Ascending aorta (tissue), 2 donors: ENCODE measurements around the gene SPINT4. TPM values are rescaled to one million over a fixed set of nuclear protein-coding genes. Genes with fewer than 3 reads are reported as not detected.

ENCODE experiments used
- DNase-seq, 2 donors: peaks; one replicate each; pipeline ENCODE4 v3.0.0-alpha.2; 2019; ENCODE audit warnings: low spot score in 2 of 2
- H3K27ac ChIP-seq, 2 donors: fragments of 200-600 bp; sonication (generic); one replicate each; pipeline ENCODE4 v1.5.1; 2016 to 2017; ENCODE audit warnings: mild to moderate bottlenecking in 1 of 2
- H3K27me3 ChIP-seq: fragments of 200-600 bp; sonication (generic); one replicate; pipeline ENCODE4 v1.5.1; 2017
- H3K36me3 ChIP-seq, 2 donors: fragments of 200-600 bp; sonication (generic); one replicate each; pipeline ENCODE4 v1.5.1; 2016
- H3K4me1 ChIP-seq, 2 donors: fragments of 200-600 bp; sonication (generic); one replicate each; pipeline ENCODE4 v1.5.1; 2016 to 2017; ENCODE audit warnings: mild to moderate bottlenecking in 1 of 2
- H3K4me3 ChIP-seq, 2 donors: fragments of 200-600 bp; sonication (generic); one replicate each; pipeline ENCODE4 v1.5.1; 2016 to 2017; ENCODE audit warnings: mild to moderate bottlenecking in 1 of 2
- H3K9me3 ChIP-seq, 2 donors: fragments of 200-600 bp; sonication (generic); one replicate each; pipeline ENCODE4 v1.5.1; 2016
- intact Hi-C: fragments of 100-400 bp; cut with DNase I; formaldehyde crosslinking; loops from one replicate; pipeline ENCODE4 v1.15.1; 2023
- total RNA-seq: library from RNA; depleted of rRNA; stranded (reverse); fragments of >200 nt; gene quantifications from one replicate; pipeline ENCODE4 v1.1.0, GENCODE V29; 2016
- TF ChIP-seq, protein P1 (sequence below), 3 experiments: fragments of 200-600 bp in 2 of 3; fragments of 450-650 bp in 1 of 3; sonication (generic) in 2 of 3; IDR thresholded peaks; one replicate each; pipeline ENCODE4 v1.5.1; 2016 to 2019; ENCODE audit warnings: antibody characterized with exemption in 3 of 3, mild to moderate bottlenecking in 1 of 3, moderate library complexity in 1 of 3

Gene SPINT4
- total RNA-seq, 1 donor from 2014 or later, result not detected

DNA sequence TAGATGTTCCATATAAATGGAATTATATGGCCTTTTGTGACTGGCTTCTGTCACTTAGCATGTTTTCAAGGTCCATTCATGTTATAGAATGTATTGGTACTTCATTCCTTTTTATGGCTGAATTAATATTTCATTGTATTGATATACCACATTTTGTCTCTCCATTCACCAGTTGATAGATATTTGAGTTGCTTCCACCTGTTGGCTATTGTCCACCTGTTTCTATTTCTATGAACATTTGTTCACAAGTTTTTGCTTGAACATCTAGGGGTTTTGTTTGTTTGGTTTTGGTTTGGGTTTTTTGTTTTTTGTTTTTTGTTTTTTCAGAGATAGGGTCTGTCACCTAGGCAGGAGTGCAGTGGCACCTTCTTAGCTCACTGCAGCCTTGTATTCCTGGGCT lies 46.3 kb downstream of the SPINT4 start:
- Histone ChIP-seq H3K36me3 (no peaks in the 10 kb centered on the region), H3K27me3 (no peaks in the 10 kb centered on the region), H3K9me3 (no peaks in the 10 kb centered on the region), H3K27ac (no peak overlapping the region), H3K4me1 (peaks cover 0 to 10% of the 10 kb centered on the region in 2 donors), H3K4me3 (no peak overlapping the region)
- intact Hi-C loops, result no loop called here
- no peak for DNase-seq
- TF ChIP-seq, protein P1, sequence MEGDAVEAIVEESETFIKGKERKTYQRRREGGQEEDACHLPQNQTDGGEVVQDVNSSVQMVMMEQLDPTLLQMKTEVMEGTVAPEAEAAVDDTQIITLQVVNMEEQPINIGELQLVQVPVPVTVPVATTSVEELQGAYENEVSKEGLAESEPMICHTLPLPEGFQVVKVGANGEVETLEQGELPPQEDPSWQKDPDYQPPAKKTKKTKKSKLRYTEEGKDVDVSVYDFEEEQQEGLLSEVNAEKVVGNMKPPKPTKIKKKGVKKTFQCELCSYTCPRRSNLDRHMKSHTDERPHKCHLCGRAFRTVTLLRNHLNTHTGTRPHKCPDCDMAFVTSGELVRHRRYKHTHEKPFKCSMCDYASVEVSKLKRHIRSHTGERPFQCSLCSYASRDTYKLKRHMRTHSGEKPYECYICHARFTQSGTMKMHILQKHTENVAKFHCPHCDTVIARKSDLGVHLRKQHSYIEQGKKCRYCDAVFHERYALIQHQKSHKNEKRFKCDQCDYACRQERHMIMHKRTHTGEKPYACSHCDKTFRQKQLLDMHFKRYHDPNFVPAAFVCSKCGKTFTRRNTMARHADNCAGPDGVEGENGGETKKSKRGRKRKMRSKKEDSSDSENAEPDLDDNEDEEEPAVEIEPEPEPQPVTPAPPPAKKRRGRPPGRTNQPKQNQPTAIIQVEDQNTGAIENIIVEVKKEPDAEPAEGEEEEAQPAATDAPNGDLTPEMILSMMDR (IDR thresholded peaks at IDR 0.05), result no peak

DNA sequence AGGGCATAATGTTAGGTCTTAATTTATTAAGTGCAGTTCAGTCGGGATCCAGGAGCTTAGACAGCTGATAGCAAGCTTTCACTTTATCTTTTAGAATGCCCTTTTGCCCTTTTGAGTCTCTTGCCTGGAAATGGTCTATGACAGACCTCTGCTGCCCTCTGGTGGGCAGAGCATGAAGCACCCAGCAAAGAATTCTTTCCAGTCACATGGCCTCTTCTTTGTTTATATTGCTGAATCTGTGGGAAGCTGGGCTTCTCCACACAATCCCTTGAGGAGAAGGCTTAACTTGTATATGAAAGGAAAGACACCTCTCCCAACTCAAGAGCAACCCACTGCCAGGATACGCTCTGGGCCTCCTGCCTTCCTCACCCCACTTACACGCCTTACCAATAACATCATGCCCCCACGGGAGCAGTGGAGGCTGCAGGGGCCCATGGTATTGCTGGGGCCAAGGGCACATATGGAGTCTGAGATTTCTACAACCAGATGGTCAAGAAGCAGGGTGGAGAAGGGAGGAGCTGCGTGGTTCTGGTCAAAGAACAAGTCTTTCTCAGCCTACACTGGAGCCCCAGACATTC lies 49.1 kb downstream of the SPINT4 start:
- DNase-seq, result peak in 1 of 2 donors; percentile 91
- H3K27me3 ChIP-seq, result no peaks in the 10 kb centered on the region
- no peaks in the 10 kb centered on the region for H3K36me3 ChIP-seq
- intact Hi-C loops, result loop anchor here (1.0 to 10.0 kb wide), 4 partner anchors 224 to 806 kb away; partner anchors contain the start of genes EPPIN, STK4 and TOMM34
- peaks cover 0 to 10% of the 10 kb centered on the region in 2 donors for H3K4me1 ChIP-seq
- H3K27ac ChIP-seq, result peak overlapping the region; percentile 45 to 46
- no peak overlapping the region for H3K4me3 ChIP-seq
- no peaks in the 10 kb centered on the region for H3K9me3 ChIP-seq
- TF ChIP-seq, protein P1 (IDR thresholded peaks at IDR 0.05), result peak; percentile 85 to 93 (median 91)

DNA sequence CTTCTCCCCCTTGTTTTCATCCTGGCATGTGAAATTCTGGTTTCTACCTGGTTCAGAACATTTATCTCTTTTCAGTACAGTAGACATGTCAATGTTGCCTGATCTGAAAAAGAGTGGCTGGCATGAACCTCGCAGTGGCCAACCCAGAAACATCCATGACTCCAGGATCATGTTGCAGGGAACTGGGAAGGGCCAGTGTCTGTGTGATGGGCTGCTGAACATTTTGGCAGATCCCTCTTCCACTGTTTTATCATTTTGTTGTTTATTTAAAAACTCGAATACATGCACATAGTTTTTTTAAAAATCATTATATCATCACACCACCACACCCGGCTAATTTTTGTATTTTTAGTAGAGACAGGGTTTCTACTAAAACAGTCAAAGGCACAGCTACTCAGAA lies 50.5 kb downstream of the SPINT4 start:
- H3K4me3 ChIP-seq, result no peak overlapping the region
- no peaks in the 10 kb centered on the region for H3K36me3 ChIP-seq
- H3K9me3 ChIP-seq, result no peaks in the 10 kb centered on the region
- no peak overlapping the region for H3K27ac ChIP-seq
- H3K4me1 ChIP-seq, result peaks cover 0 to 12% of the 10 kb centered on the region in 2 donors
- no peaks in the 10 kb centered on the region for H3K27me3 ChIP-seq
- intact Hi-C loops, result loop anchor here (10.0 kb wide), 1 partner anchor 808 kb away; the partner anchor contains the start of genes STK4 and TOMM34
- no peak for DNase-seq
- TF ChIP-seq, protein P1 (IDR thresholded peaks at IDR 0.05), result no peak

DNA sequence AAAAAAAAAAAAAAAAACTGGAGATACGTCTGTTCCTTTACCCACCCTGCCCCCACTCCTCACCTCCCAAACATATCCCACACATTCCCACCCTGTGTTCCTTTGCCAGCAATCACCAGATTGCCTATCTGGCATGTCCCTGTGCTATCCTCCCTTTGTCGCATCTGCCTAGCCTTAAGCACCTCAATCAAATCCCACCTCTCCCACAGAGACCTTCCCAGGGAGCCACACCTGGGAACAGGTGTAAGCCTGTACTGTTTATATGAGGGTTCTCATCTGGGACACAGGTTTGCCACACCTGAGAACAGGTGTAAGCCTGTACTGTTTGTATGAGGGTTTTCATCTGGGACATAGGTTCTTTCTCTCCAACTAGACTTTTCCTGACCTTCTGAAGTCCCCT lies 52.8 kb downstream of the SPINT4 start:
- H3K4me3 ChIP-seq, result no peak overlapping the region
- H3K27ac ChIP-seq, result no peak overlapping the region
- no peak for DNase-seq
- no peaks in the 10 kb centered on the region for H3K9me3 ChIP-seq
- no peaks in the 10 kb centered on the region for H3K27me3 ChIP-seq
- TF ChIP-seq, protein P1 (IDR thresholded peaks at IDR 0.05), result no peak
- H3K36me3 ChIP-seq, result no peaks in the 10 kb centered on the region
- peaks cover 9 to 28% of the 10 kb centered on the region in 2 donors for H3K4me1 ChIP-seq
- intact Hi-C loops, result loop anchor here (5.0 to 10.0 kb wide), 3 partner anchors 403 to 810 kb away; partner anchors contain the start of genes STK4 and TOMM34

DNA sequence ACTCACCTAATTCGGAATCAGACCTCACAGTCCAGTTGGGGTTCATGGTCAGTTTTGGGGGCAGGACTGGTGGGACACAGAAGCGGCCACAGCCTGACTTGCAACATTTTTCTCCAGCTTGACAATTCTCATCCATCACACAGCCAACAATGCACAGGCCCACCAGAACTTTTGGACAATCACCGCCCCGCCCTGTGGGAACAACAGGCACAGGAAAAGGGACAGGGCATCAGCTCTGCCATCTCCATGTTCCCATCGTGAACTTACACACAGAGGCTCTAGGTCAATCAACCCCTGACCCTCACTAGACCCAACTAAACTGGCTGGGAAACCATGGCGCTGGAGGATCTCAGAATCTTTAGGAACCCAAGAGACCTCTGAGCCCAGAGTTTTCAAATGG lies 53.3 kb downstream of the SPINT4 start:
- intact Hi-C loops, result loop anchor here (5.0 to 10.0 kb wide), 3 partner anchors 403 to 811 kb away; partner anchors contain the start of genes STK4 and TOMM34
- Histone ChIP-seq H3K4me1 (peaks cover 13 to 32% of the 10 kb centered on the region in 2 donors), H3K36me3 (no peaks in the 10 kb centered on the region), H3K27me3 (no peaks in the 10 kb centered on the region), H3K4me3 (no peak overlapping the region), H3K27ac (no peak overlapping the region), H3K9me3 (no peaks in the 10 kb centered on the region)
- TF ChIP-seq, protein P1 (IDR thresholded peaks at IDR 0.05), result no peak
- no peak for DNase-seq

Other genes with a start within 250 kb of the SPINT4 start
- gene SPINT3, start 206.7 kb upstream of the SPINT4 start, total RNA-seq, result not detected
- gene WFDC6, start 182.9 kb upstream of the SPINT4 start, total RNA-seq, result not detected
- gene EPPIN, start 174.9 kb upstream of the SPINT4 start, total RNA-seq, result not detected
- gene WFDC8, start 143.1 kb upstream of the SPINT4 start, total RNA-seq, result not detected
- gene WFDC10A, start 92.6 kb upstream of the SPINT4 start, total RNA-seq, result not detected
- gene WFDC9, start 91.1 kb upstream of the SPINT4 start, total RNA-seq, result not detected
- not detected for gene WFDC11, start 52.1 kb upstream of the SPINT4 start, total RNA-seq
- gene WFDC13, start 20.3 kb upstream of the SPINT4 start, total RNA-seq, result not detected
- gene WFDC10B, start 17.3 kb upstream of the SPINT4 start, total RNA-seq, result not detected
- gene WFDC3, start 69.5 kb downstream of the SPINT4 start, total RNA-seq, result not detected
- gene DNTTIP1, start 69.6 kb downstream of the SPINT4 start, total RNA-seq, result 4.6 TPM
- not detected for gene UBE2C, start 90.3 kb downstream of the SPINT4 start, total RNA-seq
- not detected for gene TNNC2, start 105.0 kb downstream of the SPINT4 start, total RNA-seq
- gene SNX21, start 111.5 kb downstream of the SPINT4 start, total RNA-seq, result 182 TPM
- gene ACOT8, start 135.0 kb downstream of the SPINT4 start, total RNA-seq, result 34.4 TPM
- gene ZSWIM3, start 135.3 kb downstream of the SPINT4 start, total RNA-seq, result 6.8 TPM
- gene ZSWIM1, start 158.9 kb downstream of the SPINT4 start, total RNA-seq, result 3.5 TPM
- gene SPATA25, start 165.3 kb downstream of the SPINT4 start, total RNA-seq, result 32.8 TPM
- 4.0 TPM for gene NEURL2, start 168.9 kb downstream of the SPINT4 start, total RNA-seq
- 82.0 TPM for gene CTSA, start 169.0 kb downstream of the SPINT4 start, total RNA-seq
- 909 TPM for gene PLTP, start 189.8 kb downstream of the SPINT4 start, total RNA-seq
- 45.7 TPM for gene PCIF1, start 212.3 kb downstream of the SPINT4 start, total RNA-seq
- gene ZNF335, start 249.9 kb downstream of the SPINT4 start, total RNA-seq, result 27.8 TPM